ENCODE measurements around the gene PLK3. TPM values are rescaled to one million over a fixed set of nuclear protein-coding genes. Genes with fewer than 3 reads are reported as not detected.
"Not testable (repeated sequence)": the region's sequence is repeated elsewhere in the genome, so short reads cannot be mapped to it uniquely, and the experiment has no call there.

PLK3 gene
- polyA plus RNA-seq, 1 donor, result 9.2 TPM

DNA sequence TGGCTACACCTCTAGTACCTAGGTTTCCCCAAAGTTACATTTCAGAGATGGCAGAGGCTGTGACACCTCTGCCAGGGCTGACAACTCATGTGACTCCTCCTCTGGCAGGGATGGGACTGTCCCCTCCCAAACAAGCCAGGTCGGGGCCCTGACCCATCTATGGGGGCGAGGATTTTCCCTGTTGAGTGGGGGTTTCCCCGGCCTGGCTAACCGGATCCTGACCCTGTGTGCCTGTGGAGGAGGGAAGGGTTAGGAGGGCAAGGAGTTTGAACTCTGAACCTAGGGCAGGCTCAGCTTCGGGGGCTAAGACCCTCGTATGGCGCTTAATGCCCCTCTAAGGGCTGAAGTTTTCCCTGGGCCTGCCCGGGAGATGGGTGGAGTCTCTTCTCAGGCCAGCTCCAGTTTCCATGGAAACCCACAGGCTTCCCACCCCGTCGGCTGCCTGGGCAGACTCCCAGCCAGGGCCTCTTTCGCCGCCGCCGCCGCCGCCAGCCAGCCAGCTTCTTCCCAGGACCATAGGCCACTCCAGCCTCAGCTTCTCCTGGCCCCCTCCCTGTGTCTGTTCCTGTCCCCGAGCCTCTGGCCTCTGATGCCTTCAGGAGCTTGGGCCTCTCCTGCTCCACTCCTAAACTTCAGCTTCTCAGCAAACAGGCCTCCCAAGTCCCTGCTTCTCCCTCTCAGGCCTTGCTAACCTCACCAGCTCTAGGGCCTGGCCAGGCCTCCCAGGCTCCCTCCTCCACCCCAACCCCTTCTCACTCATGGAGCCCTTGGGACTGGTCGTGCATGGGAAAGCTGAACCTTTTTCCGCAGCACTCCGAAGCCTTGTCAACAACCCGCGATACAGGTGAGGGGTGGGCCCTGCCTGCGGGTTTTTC is 8.1 kb downstream of the PLK3 start, which contains the start of gene BTBD19:
TSS of gene BTBD19 (plus strand) at position 461 of the 875 bp plus-strand sequence. CDS start at position 759, 298 bp downstream.
- peak; percentile 77 for DNase-seq (ENCODE audit: low read depth)

DNA sequence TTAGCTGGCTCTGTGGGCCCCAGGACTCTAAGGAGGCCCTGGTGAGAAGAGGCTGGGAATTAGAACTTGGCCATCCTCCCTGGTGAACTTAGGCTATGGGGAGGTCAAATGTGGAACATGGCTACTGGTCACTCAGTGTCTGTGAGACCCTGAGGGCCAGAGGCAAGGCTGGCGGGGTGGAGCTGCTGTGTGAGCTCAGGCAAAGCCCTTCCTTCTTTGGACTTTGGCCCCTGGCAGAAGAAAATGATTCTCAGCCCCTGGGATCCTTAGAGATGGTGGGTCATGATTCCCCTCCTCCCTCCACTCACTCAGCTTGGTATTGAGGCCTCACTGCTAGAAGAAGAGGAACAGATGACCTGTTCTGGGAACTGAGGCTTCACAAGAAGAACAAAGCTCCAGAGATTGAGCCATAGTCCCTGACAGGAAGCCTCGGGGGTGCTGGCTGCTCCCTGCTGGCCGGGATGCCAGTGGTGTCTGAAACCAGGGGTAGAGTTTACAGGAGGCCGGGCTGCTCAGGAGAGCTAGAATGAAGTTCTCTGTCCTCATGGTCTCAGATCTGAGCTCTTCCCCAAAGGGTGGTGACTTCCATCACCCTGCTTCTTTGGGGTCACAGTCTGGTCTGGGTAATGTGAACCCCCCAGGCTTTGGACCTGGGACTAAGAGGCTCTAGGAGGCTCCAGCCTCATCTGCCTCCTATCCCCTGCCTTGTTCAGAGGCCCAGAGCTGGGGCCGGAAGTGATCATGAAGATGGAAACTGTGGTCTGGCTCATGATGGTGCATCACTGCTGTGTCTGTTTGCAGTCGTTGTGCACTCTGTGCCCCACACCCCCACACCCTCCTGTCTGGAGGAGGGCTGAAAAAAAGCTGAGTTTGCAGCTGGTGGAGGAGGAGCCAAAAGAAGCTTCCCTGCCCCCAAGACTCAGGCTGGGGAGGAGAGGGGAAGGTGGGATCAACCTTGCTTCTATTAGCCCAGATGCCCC is 9.1 kb downstream of the PLK3 start:
- DNase-seq (ENCODE audit: low read depth), result peak; percentile 36

GRCh38 chr1:44810101-44810761 is 10.1 kb downstream of the PLK3 start:
- DNase-seq (ENCODE audit: low read depth), result no peak

GRCh38 chr1:44810762-44811105 is 10.6 kb downstream of the PLK3 start:
- DNase-seq (ENCODE audit: low read depth), result not testable (repeated sequence)

DNA sequence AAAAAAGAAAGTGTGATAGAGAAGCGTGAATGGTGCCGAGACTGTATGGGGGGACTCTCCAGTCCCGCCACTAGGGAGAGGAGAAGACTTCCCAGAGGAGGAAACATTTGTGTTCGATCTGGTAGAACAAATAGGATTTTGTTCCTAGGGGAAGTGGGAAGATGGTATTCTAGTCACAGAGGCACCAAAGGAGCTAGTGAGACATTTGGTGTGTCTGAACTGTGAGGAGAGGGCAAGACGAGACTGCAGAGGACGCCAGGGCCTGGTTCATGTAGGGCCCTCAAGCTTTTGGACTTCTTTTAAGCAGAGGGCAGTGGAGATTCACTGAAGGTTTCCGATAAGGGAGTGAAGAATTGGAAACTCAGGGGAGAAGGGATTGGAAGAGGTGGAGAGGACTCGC is 11.1 kb downstream of the PLK3 start:
- no peak for DNase-seq (ENCODE audit: low read depth)

GRCh38 chr1:44812822-44813543 is 12.8 kb downstream of the PLK3 start:
- DNase-seq (ENCODE audit: low read depth), result no peak

DNA sequence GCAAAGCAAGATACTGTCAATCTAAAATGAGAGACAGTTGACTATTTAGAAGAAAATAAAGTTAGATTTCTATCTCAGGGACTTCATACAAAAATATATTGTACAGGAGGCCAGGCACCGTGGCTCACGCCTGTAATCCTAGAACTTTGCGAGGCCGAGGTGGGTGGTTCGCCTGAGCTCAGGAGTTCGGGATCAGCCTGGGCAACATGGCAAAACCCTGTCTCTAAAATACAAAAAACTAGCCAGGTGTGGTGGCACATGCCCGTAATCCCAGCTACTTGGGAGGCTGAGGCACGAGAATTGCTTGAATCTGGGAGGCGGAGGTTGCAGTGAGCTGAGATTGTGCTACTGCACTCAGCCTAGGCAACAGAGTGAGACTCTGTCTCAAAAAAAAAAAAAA is 15.7 kb downstream of the PLK3 start:
- DNase-seq (ENCODE audit: low read depth), result not testable (repeated sequence)

DNA sequence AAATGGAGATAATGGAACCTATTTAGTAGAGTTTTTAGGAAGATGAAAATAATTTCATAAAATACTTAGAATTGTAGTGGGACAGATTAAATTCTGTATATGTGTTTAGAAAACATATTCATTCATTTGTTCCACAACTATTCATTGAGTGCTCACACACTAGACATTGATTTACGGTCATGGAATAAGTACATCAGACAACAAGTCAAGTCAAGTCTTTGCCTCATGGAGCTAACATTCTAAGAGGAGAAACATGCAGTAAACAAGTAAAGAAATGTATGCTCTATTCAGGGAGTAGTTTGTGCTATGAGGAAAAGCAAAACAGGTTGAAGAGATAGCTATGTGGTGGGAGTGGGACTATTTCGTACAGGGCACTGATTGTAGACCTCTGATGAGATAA is 17.1 kb downstream of the PLK3 start:
- no peak for DNase-seq (ENCODE audit: low read depth)

DNA sequence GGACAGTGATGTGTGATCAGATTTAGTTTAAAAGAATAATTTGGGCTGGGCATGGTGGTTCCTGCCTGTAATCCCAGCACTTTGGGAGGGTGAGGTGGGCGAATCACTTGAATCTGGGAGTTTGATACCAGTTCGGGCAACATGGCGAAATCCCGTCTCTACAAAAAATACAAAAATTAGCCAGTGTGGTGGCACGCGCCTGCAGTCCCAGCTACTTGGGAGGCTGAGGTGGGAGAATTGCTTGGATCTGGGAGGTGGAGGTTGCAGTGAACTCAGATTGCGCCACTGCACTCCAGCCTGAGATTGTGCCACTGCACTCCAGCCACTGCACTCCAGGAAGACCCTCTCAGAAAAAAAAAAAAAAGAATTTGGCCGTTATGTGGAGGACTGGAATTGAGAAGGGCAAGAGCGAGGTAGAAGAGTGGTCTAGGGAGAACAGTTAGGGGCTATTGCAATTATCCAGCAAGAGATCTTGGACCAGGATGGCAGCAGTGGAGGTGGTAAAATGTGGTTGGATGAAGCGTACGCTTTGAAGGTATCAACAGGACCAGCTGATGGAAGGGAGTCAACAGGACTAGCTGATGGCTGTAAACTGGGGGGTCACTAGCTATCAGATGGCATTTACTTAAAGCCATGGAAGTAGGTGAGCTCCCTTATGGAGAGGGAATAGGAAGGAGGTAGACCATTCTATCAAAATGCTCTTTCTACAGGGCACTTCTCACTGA is 17.8 kb downstream of the PLK3 start:
- DNase-seq (ENCODE audit: low read depth), result no peak

DNA sequence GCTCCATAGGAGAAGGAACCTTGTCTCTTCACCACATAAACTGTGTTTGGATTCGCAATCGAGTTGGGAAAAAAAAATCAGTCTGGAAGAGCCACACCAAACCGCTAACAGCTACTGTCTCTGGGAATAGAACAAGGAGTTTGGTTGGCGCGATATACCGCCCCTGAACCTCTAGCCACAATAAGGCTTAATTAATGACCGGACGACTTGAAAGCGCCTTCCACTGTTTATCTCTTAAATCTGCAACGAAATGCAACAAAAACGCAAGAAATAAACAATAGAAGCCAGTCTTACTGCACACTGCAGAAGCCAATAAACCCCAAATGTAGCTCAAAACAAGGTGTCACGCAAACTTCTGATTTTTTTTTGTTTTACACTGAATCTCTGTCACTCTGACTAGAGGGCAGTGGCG is 19.0 kb downstream of the PLK3 start:
- DNase-seq (ENCODE audit: low read depth), result no peak

DNA sequence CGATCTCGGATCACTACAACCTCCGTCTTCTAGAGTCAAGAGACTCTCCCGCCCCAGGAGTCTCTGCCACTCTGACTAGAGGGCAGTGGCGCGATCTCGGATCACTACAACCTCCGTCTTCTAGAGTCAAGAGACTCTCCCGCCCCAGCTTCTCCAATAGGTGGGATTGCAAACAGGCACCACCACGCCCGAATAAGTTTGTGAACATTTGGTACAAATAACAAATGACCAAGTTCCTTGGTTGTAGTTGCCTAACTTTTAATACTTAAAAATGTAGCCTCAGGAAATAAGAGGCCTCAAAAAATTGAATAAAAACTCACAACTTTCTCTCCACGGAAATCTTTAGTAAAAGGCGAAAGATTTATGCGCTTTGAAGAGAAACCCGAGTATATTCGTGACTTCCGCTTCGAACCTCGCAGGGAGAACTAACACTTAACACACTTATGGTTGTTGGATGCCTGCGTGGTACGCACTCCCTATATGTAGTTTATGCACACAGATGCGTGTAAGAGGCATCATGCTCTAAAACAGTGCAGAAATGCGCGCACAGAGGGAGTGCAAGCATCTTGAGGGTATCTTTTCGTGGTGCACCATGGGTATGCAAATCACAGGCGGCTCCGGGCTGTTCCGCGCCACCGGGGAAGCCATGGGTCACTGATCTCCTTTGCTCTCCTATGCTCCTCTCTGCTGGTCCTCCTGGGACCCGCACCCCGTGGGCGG is 19.6 kb downstream of the PLK3 start:
- no peak for DNase-seq (ENCODE audit: low read depth)

DNA sequence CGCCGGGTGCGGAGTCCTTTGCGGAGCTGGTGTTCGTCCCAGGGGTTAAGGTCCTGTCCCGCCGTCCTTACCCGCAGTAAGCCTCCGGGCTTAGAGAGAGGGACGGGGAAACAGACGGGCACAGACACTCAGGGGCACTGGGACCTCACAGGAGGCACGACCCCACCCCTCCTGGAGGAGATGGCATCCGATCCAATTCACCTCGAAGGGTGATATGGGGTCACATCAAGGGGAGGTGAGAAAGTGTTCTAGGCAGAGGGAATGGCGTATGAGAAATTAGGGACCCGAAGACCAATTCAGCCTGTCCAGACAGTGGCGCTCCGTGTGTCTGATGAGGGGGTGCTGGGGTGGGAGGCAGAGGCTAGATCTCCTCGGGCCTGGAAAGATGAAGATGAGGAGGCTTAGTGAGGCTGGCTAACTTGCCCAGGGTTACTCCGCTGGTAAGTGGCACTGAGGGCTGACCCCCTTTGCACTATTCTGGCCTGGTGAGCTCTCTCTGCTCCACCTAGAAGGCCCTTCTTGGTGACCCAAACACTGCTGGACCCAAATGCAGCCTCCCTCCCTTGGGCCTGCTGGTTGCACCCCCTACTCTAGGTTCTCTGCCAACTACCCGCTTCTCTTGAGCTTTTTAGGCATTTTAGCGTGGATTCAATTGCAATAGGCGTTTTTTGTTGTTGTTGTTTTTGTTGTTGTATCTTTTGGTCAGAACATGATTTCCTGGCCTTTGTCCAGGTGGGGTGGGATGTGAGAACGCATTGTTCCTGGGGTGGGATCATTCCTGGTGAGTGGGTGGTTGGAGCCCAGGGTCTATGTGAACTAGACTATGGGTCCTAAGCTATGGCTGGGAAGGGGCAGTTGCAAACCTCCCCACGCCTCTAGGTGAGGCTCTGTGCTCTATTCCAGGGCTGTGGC is 20.4 kb downstream of the PLK3 start:
- DNase-seq (ENCODE audit: low read depth), result no peak

DNA sequence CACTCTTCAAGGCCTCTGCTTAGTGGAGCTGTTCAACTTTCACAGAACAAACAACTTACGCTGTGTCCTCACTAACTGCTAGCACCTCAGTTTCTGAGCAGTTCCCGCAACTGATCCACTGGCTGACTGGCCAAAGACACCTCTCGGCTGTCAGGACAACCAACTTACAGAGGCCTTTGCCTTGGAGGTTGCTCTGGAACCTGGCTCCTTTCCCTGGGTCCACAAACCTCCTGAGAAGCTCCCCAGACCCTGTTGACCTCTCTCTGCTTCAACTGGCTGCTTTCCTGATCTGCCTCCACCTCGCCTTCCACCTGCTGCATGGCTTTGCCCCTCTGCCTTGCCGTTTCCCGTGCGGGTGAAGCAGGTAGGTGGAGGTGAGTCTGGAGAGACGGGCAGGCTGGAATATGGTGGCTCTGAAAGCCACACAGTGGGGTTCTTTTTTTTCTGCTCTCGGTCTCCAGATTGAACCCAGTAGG is 21.1 kb downstream of the PLK3 start:
- DNase-seq (ENCODE audit: low read depth), result no peak

- DNase-seq (ENCODE audit: low read depth), result no peak
These were observed 22.0 kb downstream of the PLK3 start for GRCh38 chr1:44822131-44822701.

DNA sequence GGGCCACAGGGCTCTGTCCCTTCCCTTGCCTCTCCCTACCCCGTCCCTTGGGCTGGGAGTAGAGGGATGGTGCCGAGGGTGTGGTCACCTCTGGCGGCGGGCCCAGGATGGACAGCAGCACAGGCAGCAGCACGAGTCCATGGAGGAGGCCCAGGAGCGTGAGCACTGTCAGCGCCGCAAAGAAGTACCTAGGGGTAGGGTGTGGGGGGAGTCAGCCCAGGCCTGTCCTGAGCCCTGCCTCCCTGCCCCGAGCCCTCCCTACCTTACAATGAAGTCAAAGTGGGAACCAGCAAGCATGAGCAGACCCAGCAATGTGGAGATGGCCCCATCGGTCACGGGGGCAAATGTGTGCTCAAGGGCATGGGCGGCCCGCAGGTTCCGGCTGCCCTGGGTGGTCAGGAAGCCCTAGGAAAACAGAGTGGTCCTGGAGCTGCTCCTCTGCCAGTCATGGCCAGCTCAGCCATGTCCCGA is 22.8 kb downstream of the PLK3 start:
- DNase-seq (ENCODE audit: low read depth), result no peak

- DNase-seq (ENCODE audit: low read depth), result not testable (repeated sequence)
These were observed 24.2 kb downstream of the PLK3 start for GRCh38 chr1:44824392-44824791.

DNA sequence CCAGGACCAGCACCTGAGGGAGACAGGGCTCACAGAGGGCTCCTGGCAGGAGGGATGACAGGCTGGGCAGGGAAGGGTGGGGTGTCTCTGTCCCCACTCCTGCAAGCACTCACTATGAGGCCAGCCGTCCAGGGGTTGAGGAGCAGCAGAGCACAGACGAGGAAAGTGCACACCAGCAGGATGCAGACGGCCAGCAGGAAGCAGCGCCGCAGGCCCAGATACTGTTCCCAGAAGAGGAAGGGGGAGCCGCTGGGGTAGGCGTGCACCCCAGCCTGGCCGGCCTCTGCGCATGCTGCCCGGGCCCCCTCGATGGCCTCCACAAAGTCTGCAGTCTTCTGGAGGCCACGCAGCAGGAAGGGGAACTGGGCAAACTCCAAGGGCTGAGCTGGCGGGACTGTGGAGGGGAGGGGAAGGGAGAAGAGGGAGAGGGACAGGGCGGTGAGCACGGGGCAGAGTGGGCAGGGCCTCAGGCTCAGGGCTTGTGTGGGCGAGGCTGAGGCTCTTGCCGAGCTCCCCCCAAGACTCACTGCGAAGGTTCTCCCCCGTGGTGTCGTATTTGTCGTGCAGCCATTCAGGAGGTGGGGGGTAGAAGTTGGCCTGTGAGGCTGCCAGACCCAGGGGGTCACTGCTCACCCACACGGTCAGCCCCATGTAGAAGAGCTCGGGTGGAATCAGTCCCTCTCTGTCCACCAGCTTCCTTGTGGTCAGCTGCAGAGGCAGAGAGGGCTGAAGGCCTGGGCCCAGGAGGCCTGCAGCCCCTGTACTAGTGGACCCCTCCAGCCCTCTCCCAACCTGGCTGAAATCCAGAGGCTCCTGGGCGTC is 26.4 kb downstream of the PLK3 start:
- DNase-seq (ENCODE audit: low read depth), result no peak
